SU-DHL-6 (cell line): ENCODE data around the gene TNS3.

Source experiments
- H2AFZ ChIP-seq: fragments of 200-600 bp; sonication (generic); 2 replicates; pipeline ENCODE4 v1.6.1; 2014; ENCODE audit warnings: low read depth, mild to moderate bottlenecking, moderate library complexity, mixed read lengths, antibody characterized with exemption, low read length; ENCODE audit not compliant: severe bottlenecking
- H3F3A ChIP-seq: fragments of 200-600 bp; shearing (Covaris generic); 2 replicates; pipeline ENCODE4 v1.6.0; 2016; ENCODE audit warnings: antibody characterized with exemption, mild to moderate bottlenecking; ENCODE audit not compliant: insufficient read depth
- H3K27ac ChIP-seq: fragments of 200-600 bp; sonication (generic); 2 replicates; pipeline ENCODE4 v1.5.1; 2016; ENCODE audit warnings: low read depth, mild to moderate bottlenecking, low read length, moderate library complexity, mixed read lengths
- H3K27me3 ChIP-seq: fragments of 200-600 bp; sonication (generic), shearing (Covaris generic); 2 replicates; pipeline ENCODE4 v1.6.0; 2014; ENCODE audit warnings: mild to moderate bottlenecking, low read length
- H3K36me3 ChIP-seq: fragments of 200-600 bp; sonication (generic); 2 replicates; pipeline ENCODE4 v1.6.1; 2014; ENCODE audit warnings: mild to moderate bottlenecking, low read length, mixed read lengths
- H3K4me2 ChIP-seq: fragments of 300-600, 200-600 bp; shearing (Covaris generic), sonication (generic); 2 replicates; pipeline ENCODE4 v1.6.0; 2014; ENCODE audit warnings: low read length, low read depth, mild to moderate bottlenecking; ENCODE audit not compliant: poor library complexity, severe bottlenecking
- H3K4me3 ChIP-seq: fragments of 200-600 bp; sonication (generic); 2 replicates; pipeline ENCODE4 v1.5.1; 2014; ENCODE audit warnings: antibody characterized with exemption, low read length, mild to moderate bottlenecking, mixed read lengths; ENCODE audit not compliant: insufficient read depth, poor library complexity, severe bottlenecking
- H3K79me2 ChIP-seq: fragments of 200-600 bp; sonication (generic); 2 replicates; pipeline ENCODE4 v1.6.1; 2014; ENCODE audit warnings: mild to moderate bottlenecking, low read length, moderate library complexity; ENCODE audit not compliant: insufficient read depth
- H3K9ac ChIP-seq: fragments of 200-600 bp; sonication (generic); 2 replicates; pipeline ENCODE4 v1.7.0; 2014; ENCODE audit warnings: mild to moderate bottlenecking, low read length
- H3K9me2 ChIP-seq: fragments of 200-600 bp; sonication (generic); replicated peaks from 2 replicates; pipeline ENCODE4 v1.6.1; 2014; ENCODE audit warnings: low read length; ENCODE audit not compliant: insufficient read depth
- H3K9me3 ChIP-seq: fragments of 200-600 bp; sonication (generic); 2 replicates; pipeline ENCODE4 v1.6.1; 2014; ENCODE audit warnings: low read length, mixed read lengths; ENCODE audit not compliant: insufficient read depth
- H4K20me1 ChIP-seq: fragments of 200-600 bp; sonication (generic); 2 replicates; pipeline ENCODE4 v1.6.1; 2014; ENCODE audit warnings: low read depth, mild to moderate bottlenecking, antibody characterized with exemption, low read length, moderate library complexity, mixed read lengths
- CTCF ChIP-seq: fragments of 200-600 bp; sonication (generic); IDR thresholded peaks from one replicate; pipeline ENCODE4 v1.5.1; 2017; ENCODE audit warnings: antibody characterized with exemption, mild to moderate bottlenecking, low read length, moderate library complexity; ENCODE audit not compliant: insufficient read depth, poor library complexity, severe bottlenecking
- EZH2phosphoT487 ChIP-seq: fragments of 200-600 bp; sonication (generic), shearing (Covaris generic); conservative IDR thresholded peaks from 2 replicates; pipeline ENCODE4 v1.6.1; 2018; ENCODE audit warnings: mild to moderate bottlenecking, antibody characterized with exemption, low read length, moderate library complexity, mixed read lengths

The TNS3 gene

GRCh38 chr7:47329320-47329926, 252.5 kb downstream of the TNS3 start:
- no peak overlapping the region for H3K4me2 ChIP-seq
- no peaks in the 10 kb centered on the region for H3K27me3 ChIP-seq
- TF ChIP-seq EZH2phosphoT487 (no peak), CTCF (no peak)
- H3K27ac ChIP-seq: no peak overlapping the region
- H3K9ac ChIP-seq: no peak overlapping the region
- H3K4me3 ChIP-seq: no peak overlapping the region
- no peak overlapping the region for H2AFZ ChIP-seq
- H3K79me2 ChIP-seq: no peaks in the 10 kb centered on the region
- H3K9me3 ChIP-seq: no peaks in the 10 kb centered on the region
- H4K20me1 ChIP-seq: no peaks in the 10 kb centered on the region
- H3K9me2 ChIP-seq: no peaks in the 10 kb centered on the region
- H3K36me3 ChIP-seq: no peaks in the 10 kb centered on the region
- no peaks in the 10 kb centered on the region for H3F3A ChIP-seq

- H3F3A ChIP-seq: no peaks in the 10 kb centered on the region
- H3K9me2 ChIP-seq: no peaks in the 10 kb centered on the region
- no peak overlapping the region for H3K9ac ChIP-seq
- H3K36me3 ChIP-seq: no peaks in the 10 kb centered on the region
- no peaks in the 10 kb centered on the region for H3K9me3 ChIP-seq
- no peaks in the 10 kb centered on the region for H3K27me3 ChIP-seq
- H4K20me1 ChIP-seq: no peaks in the 10 kb centered on the region
- H3K4me3 ChIP-seq: no peak overlapping the region
- H3K79me2 ChIP-seq: no peaks in the 10 kb centered on the region
- H2AFZ ChIP-seq: no peak overlapping the region
- H3K27ac ChIP-seq: no peak overlapping the region
- H3K4me2 ChIP-seq: no peak overlapping the region
- TF ChIP-seq CTCF (no peak), EZH2phosphoT487 (no peak)
These were observed 253.3 kb downstream of the TNS3 start for GRCh38 chr7:47328392-47329319.

- no peaks in the 10 kb centered on the region for H3K27me3 ChIP-seq
- H3K27ac ChIP-seq: no peak overlapping the region
- H3K9me3 ChIP-seq: no peaks in the 10 kb centered on the region
- no peak overlapping the region for H3K9ac ChIP-seq
- H3K9me2 ChIP-seq: no peaks in the 10 kb centered on the region
- H4K20me1 ChIP-seq: no peaks in the 10 kb centered on the region
- no peaks in the 10 kb centered on the region for H3K36me3 ChIP-seq
- TF ChIP-seq CTCF: no peak
- TF ChIP-seq EZH2phosphoT487: no peak
- no peaks in the 10 kb centered on the region for H3F3A ChIP-seq
- no peak overlapping the region for H3K4me2 ChIP-seq
- H3K79me2 ChIP-seq: no peaks in the 10 kb centered on the region
- no peak overlapping the region for H2AFZ ChIP-seq
- H3K4me3 ChIP-seq: no peak overlapping the region
These were observed 254.1 kb downstream of the TNS3 start for GRCh38 chr7:47327698-47328391.
